Measurements from ENCODE around the gene DZANK1.
"Not testable (repeated sequence)": the region's sequence is repeated elsewhere in the genome, so short reads cannot be mapped to it uniquely, and the experiment has no call there.

Gene DZANK1

DNA sequence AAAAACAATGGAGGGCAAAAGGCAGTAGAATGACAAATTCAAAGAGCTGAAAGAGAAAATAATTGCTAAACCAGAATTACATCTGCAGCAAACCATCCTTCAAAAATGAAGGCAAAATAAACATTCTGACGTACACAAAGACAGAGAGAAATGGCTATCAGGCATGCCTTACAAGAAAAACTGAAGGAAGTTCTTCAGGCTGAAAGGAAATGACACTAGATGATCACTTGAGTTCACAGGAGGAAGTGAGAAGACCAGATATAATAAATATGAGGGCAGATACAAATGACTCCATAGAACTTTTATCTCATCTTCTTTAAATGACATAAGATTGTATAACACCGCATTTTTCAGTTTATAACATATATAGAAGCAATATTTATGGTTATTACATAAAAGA, 30.0 kb downstream of the DZANK1 start:
- DNase-seq, result no peak

DNA sequence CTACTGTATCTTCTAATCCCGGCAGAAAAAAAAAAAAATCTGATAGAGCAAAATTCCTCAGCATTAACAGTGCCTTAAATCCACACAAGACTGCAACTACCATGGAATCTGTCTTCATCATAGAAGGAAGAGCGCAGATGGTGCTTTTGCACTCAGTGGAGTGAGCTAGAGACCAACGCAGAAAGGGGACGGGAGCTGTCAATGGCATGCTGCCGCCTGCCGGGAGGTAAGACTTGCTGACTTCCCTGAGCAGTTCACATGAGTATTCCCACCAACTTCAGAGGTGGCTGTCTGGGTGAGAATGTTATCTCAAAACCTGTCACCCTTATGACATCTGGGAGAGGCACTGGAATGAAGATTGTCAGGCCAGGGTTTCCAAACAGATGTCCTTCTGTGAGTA, 35.6 kb downstream of the DZANK1 start:
- DNase-seq, result no peak

DNA sequence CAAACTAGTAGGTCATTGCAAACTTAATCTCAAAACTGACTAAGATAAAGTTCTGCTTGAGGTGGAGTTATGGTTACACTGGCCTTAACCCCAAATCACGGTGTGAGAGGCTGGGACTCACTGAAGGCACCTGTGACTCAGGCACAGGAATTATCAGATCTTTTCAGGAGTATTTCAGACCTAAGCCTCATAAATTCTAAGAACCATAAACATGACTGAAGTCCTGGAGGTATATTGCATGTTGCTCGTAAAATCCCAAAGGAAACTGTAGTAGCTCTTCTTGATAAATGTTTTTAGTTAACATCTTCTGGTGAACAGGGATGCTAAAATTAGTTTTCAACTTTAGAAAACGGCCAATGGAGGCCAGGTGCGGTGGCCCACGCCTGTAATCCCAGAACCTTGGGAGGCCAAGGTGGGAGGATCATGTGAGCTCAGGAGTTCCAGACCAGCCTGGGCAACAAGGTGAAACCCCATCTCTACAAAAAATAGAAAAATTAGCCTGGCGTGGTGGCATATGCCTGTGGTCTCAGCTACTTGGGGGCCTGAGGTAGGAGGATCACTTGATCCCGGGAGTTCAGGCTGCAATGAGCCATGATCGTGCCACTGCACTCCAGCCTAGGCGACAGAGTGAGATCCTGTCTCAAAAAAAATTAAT, 36.5 kb downstream of the DZANK1 start:
- DNase-seq, result no peak

DNA sequence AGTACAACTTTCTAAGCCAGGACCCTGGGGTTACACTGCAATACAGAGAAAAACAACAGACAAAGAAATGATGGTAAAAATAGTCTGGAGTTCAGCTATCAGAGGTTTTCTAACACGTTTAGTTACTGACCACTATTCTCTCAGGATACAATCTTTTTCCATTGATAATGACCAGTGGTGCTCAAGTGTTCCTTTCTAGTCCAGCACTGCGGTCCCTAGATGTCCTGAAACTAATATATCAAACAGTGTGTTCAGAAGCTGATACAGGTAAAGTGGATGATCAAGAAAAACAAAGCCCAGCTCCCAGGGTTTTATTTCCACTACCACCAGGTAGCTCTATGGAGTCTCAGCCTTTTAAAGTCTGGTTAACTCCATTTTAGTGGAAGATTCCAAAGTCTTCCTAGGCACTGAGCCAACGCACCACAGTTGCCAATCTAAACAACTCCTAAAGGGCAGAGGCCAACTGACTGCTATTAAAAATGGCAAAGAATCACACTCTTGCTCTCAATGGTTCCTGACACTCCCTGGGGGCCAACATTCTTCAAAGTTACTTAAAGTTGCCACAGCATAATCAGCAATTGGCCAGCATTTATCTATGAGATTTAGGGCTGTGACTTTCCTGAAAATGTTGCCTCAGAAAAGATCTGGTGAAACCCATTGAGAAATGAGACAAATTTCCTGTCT, 38.2 kb downstream of the DZANK1 start:
- DNase-seq, result no peak

DNA sequence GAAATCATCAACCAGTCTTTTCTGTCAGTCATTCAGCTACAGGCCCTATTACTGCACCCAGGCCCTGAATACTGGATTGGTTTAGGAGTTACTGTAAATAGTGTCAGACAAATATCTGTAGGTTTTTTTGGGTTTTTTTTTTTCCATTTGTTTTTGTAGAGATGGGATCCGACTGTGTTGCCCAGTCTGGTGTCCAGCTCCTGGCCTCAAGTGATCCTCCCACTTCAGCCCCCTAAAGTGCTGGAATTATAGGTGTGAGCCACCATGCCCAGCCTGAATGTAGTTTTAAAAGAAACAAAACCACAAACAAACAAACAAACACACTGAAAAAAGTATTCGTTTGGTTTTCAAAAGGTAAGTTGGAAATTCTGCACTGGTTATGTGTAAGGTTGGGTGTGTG, 39.6 kb downstream of the DZANK1 start:
- DNase-seq, result no peak

DNA sequence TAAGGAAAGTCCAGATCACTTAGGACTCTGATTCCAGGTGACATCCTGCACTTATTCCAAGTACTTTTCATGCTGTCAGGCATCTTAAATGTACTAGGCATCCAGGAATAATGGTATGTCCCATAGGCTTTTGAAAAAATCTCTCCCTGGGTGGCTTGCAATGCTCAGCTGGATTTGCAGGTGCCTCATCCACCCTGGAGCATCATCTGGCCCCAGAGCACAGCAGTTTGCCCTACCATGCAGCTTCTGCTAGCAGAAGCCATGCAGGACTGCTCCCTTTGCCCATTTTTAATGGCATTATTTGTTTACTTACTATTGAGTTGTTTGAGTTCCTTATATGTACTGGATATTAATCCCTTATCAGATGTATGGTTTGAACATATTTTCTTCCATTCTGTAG, 45.2 kb downstream of the DZANK1 start:
- no peak for DNase-seq

DNA sequence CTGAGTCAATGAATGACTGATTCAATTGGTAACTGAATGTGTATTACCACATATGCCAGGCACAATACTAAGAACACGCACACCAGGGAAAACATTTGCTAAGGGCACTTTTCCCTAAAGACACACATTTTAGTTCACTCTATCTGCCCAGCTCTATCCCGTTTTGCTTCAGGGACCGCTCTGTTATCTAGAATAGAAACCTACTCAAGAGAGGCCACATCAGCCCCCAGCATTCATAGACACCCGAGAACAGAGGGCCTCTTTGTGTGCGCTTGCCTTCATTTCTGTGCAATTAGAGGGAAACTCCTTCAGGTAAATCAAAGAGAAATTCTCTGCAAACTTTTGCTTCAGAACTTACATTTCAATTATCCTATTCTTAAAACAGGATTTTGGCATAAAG, 50.3 kb downstream of the DZANK1 start:
- DNase-seq, result no peak

DNA sequence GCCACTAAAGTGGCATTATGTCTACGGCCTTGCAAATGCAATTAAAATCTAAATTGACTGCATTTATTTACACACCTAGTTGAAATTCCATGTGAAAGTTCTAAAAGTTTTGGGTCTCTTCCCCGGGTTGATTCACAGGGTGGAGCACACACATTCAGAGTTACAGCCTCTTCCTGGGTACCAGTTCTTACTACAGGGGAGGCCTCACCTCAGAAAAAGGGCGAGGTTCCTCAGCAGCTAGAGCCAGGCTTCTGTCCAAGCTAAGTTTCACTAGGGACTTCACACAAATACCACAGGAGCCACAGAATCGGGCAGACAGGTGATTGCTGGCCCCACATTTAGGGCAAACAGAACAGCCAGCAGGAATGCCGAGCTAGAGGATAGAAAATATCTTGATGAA, 52.7 kb downstream of the DZANK1 start:
- no peak for DNase-seq

DNA sequence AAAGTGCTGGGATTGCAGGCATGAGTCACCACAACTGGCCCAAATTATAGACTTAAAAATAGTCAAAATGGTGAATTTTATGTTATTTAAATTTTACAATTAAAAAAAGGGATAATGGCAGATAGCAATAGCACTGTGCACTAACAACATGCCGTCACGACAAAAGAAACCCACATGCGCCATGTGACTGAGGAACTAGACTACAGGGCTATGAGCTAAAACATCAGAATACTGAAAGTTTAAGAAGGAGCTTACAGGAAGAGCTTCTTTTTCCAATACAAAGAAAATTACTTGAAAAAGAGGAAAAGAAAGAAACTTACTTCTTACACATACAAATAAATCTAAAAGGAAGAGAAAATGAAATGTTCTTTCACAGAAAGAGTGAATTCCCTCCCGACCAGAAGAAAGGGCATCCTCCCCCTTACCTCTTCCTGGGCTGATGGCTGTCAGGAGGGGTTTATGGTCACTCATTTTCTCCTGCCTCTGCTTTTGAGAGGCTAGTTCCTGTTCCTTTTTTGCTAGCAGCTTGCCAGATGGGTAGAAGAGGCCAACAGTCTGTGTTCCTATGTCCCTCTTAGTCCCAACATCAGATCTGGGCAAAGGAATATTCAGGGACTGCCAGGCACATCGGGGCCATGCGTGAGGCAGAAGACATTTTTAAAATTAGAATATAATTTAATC, 54.5 kb downstream of the DZANK1 start:
- peak; percentile 29 for DNase-seq

DNA sequence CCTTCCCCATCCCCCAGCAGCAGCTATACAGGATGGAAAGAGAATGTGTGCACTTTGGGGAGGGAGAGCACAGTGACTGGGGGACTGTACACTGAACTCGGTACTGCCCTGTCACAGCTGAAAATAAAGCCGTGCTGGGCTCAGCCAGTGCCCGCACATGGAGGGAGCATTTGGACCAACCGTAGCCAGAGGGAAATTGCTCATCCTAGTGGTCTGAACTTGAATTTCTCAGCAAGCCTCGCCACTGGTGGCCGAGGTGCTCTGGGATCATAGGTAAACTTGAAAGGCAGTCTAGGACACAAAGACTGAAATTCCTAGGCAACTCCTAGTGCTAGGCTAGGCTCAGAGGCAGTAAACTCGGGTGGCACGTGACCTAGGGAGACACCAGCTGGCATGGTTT, 61.0 kb downstream of the DZANK1 start:
- DNase-seq, result no peak

DNA sequence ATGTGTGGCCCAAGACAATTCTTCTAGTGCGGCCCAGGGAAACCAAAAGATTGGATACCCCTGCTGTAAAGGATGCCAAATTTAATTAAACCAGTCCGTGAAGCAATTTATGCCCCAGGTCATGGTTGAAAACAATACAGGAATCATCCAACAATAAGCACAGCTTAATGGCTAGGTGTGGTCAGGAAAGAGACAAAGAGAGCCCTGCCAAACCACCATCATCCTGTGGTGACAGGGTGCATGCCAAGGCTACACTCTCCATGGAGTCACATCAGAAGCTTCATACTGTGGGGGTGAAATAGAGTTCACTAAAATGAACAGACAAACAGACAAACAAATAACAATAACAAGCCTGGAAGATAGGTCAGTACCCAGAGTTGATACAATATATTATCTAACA, 62.7 kb downstream of the DZANK1 start:
- no peak for DNase-seq

DNA sequence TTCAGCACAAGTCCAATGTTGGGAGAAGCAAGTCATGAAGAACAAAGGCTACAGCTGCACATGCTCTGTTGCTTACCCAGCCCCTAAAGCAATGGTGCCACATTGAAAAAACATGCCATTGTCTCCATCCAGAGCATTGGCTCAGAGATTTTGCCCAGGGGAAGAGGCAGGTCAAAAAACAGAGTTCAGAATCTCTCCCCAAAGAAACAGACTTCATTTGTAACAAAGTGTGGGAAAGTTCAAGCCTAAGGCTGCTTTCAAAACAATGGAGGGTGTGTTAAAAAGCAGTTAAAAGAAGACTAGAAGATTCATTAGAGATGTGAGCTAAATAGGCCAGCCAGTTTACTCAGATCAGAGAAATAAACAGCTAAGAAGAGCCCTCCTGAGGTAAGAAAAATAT, 63.6 kb downstream of the DZANK1 start:
- DNase-seq, result no peak

DNA sequence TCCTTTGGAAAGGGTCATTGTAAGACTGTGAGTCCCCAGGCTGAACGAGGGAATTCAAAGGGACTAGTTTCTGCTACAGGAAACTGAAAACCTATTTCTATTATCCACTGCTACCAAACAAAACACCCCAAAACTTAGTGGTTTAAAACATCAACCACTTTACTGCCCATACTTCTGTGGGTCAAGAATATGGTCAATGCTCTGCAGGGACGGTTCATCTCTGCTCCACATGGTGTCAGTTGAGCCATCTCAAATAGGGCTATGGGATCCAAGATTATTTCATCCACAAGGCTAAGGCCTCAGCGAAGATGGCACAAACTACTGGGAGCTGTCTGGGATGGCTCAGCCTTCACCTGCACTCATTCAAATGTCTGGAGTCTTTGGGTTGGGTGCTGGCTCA, 65.5 kb downstream of the DZANK1 start:
- DNase-seq, result no peak

DNA sequence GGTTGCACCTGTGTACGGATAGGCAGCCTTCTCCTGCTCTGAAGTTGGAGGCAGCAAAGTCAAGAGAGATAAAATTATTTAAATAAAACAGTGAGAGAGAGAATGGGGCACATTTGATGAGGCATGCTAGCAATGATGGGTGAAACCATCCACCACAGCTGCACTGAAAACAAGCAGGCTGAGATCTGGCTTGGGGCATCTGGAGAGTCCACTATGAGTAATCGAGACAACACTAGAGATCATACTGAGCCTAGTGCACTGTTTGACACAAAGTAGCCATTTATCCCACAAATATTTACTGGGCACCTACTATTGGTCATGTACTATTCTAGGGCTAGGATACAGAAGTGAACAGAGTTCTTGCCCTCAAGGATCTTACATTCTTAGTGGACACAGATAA, 66.4 kb downstream of the DZANK1 start:
- no peak for DNase-seq

DNA sequence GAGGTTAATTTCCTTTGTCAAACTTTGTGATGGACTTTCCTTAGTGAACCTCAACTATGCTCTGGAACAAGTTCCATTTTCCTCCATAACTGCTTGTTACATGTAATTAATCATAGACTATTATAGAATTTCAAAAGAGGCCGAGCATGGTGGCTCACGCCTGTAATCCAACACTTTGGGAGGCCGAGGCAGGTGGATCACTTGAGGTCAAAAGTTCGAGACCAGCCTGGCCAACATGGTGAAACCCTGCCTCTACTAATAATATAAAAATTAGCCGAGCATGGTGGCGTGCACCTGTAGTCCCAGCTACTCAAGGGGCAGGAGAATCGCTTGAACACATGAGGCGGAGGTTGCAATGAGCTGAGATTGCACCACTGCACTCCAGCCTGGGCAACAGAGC, 68.1 kb downstream of the DZANK1 start:
- DNase-seq, result not testable (repeated sequence)

DNA sequence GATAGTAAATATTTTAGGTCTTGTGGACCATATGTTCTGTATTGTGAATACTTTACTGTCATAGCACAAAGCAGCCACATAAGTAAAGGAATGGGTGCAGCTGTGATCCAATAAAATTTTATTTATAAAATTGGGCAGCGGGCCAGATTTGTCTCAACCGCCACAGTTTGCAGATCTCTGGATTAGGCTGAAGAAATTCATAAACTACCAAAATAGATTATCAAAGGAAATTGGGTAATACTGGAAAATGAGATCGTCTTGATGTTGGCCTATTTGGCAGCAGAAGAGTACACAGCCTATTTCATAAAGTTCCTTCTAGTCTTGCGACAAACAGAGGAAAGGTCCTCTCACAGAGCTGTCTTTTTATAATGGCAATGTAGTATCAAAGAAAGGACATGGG, 69.8 kb downstream of the DZANK1 start:
- no peak for DNase-seq

DNA sequence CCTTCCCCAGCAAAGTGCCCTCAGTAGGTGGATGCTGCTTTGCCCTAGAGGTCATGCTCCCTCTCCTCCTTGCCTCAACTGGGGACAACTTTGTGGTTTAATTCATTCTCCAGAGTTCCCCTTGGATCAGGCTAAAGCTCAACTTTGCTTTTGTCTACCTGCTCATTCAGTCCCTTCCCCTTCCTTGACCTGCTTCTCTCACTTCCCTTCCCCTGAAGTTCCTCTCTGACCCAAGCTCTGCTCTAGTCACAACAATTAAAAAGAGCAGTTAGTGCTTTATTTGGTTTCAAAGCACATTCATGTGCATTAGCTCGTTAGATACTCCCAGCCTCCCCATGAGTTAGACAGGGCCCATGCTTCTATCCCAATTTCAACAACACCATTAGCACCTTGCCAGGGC, 71.3 kb downstream of the DZANK1 start:
- no peak for DNase-seq

DNA sequence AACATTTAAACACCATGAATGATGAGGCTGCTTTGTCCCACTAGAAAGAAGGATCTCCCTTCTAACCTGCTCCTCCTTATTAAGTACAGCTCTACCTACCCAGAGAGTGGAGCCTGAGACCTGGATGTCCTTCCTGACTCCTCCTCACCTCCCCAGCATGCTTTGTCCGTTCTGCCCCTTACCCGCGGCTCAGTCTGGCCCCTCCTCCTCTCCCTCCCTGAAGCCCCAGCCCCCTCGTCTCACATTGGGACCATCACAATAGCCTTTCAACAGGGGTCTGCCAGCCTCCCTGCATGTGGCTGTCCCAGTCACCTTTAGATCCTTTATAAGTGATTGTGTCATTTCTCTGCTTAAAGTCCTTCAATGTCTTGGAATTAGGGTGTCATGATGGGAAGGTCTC, 72.5 kb downstream of the DZANK1 start:
- DNase-seq, result no peak

DNA sequence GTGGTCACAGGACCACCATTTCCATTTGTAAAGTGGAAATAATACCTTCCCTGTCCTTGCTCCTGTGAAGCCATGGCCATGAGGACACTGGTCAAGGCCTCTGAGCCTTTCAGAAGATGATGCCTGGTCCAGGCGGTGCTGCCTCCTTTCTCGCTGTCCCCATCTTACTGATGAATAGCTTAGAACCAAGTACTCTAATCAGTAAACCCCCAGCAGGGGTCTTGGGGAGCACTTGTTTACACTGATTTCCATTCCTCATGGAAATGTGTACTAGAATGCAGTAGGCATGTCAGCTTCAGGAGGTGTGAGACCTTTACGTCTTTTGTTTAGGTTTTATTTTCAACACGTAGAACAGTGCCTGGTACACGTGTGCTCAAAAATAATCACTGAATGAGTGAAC, 75.1 kb downstream of the DZANK1 start:
- DNase-seq, result no peak

DNA sequence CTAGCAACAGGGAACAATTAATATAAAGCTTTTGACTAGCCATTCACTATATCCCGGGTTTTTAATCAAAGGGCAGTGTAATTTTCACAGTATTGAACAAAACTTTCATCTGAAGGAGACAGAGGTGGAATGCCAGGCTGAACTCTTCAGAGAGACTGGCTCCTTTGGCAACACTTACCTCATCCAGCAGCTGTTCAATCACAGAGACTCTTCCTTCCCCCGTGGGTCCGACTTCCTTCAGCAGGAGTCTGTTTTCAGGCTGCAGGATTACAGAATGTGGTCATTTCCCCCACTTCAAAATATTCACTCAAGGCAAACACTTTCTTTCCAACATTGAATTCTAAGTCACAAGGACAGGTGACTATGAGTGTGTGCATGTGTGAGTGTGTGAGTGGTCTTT, 76.6 kb downstream of the DZANK1 start:
- DNase-seq, result no peak

DNA sequence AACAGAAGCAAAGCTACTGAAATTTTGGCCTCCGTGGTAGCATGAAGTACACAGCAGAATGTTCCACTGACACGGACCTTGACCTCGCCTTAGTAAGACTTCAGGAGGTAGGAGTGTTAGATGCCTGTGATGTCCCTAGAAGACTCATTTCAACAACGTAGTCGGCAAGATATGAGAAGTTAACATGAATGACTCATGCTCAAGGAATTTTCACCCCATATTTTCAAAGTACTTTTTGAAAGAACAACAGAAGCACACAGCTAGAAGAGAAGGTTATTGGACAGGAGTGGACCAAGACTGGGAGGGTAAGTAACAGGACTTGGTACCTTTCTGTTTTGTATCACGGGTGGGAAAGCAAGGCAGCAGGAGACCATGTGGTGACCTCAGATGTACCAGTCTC, 78.0 kb downstream of the DZANK1 start:
- no peak for DNase-seq

DNA sequence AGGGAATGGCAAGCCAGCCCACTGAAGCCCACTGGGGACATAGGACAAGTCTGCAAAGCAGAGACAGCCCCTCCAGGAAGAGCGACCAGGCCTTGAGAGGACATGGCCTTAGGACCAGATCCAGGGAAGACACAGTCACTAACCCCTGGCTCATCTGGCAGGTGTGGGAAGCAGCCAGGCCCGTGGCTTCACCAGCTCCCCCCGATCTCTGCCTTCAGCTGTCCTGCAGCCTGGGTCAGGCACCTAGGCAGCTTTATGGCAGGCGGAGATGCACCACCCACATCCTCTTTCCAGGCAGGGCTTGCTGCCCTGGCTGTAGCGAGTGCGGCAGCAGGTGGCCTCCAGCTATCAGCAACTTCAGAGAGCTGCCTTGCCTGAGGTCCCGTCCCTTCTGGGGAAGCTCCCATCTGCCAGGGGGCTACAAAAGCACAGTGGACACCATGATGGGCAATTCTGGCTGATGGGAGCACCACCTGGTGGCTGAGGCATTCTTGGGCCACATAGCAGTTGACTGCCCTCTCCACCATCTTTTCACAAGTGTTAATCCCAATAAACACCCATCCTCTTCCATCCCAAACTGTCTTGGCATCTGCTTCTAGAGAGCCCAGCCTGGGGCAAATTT, 85.8 kb downstream of the DZANK1 start:
- DNase-seq, result no peak

DNA sequence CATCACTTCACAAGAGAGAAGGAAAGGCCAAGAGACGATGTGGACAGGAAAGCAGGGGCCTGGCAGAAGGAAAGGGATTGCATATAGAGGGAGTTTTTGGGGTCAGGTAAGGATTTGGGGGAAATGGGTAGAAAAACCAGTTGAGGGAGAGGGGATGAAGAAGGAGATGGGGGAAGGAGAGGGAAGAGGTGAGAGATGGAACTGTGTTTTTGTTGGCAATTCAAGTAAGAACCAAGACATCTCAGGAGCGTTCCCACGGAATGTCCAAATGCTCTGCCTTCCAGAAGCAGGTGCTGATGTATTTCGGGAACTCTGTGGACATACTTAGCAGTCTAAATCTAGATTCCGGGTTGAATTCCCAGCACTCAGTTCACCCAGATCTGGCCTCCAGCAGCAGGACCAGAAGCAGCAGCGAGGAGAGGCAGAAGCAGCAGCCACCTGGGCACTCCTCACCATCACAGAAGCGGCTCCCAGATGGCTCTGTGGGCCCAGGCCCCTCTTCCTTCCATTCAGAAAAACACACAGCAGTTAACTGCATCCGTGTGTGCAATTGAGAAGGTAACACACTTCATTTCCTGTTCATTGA, 88.8 kb downstream of the DZANK1 start:
- DNase-seq, result no peak

DNA sequence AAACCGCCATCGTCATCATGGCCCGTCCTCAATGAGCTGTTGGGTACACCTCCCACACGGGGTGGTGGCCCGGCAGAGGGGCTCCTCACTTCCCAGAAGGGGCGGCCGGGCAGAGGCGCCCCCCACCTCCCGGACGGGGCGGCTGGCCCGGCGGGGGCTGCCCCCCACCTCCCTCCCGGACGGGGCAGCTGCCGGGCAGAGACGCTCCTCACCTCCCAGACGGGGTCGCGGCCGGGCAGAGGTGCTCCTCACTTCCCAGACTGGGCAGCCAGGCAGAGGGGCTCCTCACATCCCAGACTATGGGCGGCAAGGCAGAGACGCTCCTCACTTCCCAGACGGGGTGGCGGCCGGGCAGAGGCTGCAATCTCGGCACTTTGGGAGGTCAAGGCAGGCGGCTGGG, 91.3 kb downstream of the DZANK1 start:
- not testable (repeated sequence) for DNase-seq
